Endometrial microvascular endothelial cells (primary cell): Measurements from ENCODE around the gene RUNX1. TPM values are rescaled to one million over a fixed set of nuclear protein-coding genes. Genes with fewer than 3 reads are reported as not detected.

Experiments
- in situ Hi-C: cut with HindIII; loops from 2 replicates; pipeline ENCODE4 v1.10.0; 2017; ENCODE audit warnings: low sequenced_read_pairs, low pct_unique_long_range_greater_than_20kb; ENCODE audit errors: inconsistent ontology term
- total RNA-seq: library from RNA; depleted of rRNA; stranded (reverse); fragments of >200 nt; gene quantifications from one replicate; pipeline ENCODE4 v1.2.3, GENCODE V29; 2015; ENCODE audit errors: inconsistent ontology term

RUNX1 gene
- total RNA-seq, 1 donor from 2014 or later: 14.5 TPM

DNA sequence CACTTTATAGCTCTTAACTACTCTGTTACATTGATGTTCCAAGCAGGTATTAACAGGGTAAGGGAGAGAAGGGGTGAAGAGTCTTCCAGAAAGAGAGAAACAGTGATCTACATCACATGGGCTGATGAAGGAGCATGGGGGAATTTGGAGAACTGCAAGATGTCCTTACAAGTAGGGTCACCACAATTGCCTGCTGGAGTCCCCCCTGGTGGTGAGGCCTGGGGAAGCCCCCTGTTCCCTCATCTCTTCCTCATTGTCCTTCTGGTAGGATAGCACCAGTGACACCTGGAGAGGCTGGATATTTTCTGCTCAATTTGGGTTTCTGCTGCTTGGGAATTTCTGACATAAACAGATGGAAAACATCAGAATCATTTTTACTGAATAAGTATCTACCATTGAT lies 126.6 kb downstream of the RUNX1 start:
- in situ Hi-C loops: no loop called here

DNA sequence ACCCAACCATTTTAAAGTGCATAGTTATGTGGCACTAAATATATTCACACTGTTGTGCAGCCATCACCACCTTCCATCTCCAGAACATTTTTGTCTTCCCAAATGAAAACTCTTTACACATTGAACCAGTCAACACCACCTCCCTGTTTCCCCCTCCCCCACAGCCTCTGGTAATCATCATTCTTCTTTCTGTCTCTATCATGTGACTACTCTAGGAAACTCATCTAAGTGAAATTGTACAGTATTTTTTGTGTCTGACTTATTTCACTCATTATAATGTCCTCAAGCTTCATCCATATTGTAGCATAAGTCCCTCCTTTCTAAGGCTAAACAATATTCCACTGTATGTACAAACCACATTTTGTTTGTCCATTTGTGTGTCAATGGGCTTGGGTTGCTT lies 128.0 kb downstream of the RUNX1 start:
- in situ Hi-C loops: no loop called here

DNA sequence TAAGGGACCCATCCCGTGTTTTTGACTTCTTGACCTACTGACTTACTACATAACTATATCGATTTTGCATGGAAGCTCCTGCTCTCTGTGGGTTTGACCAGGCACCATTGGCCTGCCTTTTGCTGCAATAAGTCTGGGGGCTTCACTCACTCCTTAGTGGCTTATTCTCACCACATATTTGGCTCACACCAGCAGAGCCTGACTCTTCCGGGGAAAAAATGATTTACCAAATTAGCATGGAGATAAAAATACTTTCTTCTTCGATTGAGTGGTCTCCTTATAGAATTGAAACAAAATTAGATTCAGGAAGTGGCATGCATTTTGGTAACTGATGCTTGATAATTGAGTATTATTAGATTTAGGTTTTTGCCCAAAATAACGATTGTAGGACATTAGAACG lies 129.7 kb downstream of the RUNX1 start:
- in situ Hi-C loops: no loop called here

DNA sequence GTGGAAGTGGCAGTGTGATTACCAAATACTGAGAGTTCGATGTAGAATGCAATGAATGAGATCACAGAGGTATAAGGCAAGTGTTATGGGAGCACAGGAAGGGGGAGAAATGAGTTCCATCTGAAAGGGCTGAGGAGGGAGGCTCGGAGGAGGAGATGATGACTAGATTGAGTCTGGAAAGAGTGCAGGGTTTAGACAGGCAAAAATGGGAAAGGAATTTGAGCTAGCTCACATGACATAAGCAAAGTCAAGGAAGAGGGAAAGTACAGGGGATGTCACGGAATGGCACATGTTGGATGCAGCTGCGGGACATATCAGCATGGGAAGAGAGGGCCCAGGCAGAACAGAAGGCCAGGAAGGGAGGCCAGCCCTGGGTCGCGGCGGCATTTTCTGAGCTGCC lies 132.7 kb downstream of the RUNX1 start:
- in situ Hi-C loops: no loop called here

DNA sequence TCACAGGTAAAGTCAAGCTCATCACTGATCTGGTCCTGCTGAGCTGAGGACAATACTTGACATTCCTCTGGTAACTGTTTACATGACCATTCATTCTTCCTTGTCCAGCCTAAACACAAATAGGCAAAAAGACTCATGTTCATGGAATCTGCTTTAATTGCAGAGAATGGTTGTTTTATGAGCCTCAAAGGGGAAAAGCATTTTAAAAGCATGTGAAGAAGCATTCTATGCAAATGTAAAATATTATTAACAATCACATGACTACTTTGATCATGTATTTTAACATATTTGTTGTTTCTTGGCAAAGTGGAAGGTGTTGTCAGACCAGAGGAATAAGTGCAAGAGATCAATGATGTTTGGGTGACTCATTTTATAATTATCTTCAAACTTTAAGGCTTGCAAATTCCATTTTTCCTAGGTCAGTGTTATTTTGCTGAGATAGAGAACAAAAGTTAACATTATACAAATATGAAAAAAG lies 133.7 kb downstream of the RUNX1 start:
- in situ Hi-C loops: no loop called here

DNA sequence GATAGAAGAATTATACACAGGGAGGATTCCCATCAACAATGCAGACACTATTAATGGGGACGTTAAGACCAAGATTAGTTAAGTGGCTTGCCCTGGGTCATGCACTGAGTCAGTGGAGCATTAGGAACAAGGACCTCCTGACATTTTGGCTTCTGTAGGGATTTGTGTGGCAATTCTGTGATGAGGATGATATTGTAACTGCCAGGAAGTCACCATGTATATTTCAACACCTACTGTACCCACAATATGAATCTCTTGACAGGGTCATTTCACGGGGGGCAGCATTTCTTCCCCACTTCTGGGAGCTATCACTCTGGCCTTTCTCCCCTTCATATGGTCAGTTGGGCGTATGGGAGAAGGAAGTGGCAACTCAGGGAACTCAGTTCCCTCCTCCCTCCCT lies 134.9 kb downstream of the RUNX1 start:
- in situ Hi-C loops: no loop called here

DNA sequence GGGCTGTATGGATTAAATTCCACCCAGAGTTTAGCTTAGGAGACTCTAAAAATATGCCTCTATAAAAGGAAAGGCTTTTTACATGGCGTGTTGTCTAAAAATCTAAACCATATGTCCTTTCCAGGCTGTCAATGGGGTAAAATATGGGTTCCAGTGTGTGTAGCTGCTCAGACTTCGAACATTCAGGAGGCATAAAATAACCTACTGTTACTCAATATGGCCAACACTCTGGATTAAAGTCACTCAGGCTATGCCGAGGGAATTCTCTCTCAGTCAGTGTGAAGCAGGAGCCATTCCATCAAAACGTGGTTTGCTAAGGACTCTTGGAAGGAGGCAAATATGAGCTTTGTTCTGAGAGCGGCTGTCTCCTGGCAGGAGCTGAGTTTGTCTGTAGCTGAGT lies 135.3 kb downstream of the RUNX1 start:
- in situ Hi-C loops: no loop called here

DNA sequence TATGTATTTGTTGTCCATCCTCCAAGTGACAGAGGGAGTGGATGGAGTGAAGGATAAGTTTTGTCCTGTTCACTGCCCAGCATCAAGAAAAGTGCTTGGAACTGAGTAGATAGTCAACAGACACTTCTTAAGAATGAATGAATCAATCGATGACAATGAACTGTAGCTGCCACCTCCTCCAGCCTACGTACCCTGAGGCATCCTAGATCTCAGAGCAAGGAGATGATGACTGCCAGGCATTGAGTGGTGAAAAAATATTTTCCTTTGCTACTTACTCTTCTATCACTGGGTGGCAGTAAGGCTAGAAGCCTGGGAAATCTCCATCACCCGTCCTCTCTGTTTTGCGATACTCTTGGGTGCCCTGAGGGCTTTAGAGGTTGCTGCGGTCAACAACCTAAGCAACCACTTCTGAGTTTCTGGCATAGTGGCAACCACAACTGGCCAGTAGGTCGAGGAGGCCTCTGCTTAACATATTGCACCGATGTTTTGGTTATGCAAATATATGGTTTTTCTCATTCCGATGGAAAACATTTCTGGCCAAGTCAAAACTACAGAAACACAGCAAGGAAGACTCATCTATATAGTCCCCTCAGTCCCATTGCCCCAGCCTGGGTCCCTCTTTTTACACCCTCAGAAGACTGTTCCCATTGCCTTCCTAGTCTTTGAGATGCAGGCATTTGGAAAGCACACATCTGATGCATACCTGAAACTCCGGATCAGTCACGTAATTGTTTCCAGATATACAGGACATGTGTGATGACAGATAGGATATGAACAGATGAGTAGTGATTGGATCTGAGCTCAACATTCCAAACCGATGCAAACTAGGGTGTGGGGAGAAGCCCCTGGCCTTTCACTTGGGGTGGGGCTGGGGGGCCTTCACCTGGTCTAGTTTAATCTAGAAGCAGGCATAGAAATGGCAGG lies 136.8 kb downstream of the RUNX1 start:
- in situ Hi-C loops: no loop called here

DNA sequence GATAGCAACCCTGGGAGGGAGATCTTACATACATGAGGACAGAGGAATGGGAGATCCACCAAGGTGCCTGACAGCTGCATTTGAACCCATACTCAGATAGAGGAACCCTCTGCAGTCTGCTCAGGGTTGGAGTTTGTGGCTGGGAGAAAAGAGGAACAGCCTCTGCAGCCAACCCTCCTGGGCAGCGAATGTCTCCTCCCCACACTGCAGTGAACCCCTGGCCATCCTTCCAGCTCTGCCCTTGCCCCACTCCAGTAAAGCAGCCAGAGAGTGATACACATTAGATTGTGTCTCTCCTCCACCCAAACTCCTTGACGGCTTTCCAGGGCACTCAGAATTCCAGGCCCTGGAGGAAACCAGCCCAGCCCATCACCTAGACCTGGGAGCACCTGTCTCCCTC lies 137.7 kb downstream of the RUNX1 start:
- in situ Hi-C loops: no loop called here

DNA sequence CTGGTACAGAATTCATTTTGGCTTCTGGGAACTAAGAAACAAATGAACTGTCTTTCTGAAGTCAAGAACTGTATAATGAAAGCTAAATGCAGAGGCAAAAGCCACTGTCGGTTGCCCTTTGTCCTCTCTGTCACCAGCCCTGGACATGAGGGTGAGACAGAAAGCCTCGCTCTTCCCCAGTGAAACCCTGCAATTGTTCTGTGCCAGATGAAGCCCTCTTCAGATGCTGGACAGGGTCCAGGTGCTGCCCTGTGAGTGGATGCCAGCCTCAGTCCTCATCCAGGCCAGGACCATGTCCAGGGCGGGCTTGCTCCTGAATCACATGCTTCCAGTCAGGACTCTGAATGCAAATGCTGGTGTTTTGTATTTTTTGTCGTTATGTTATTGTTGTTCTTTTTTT lies 138.7 kb downstream of the RUNX1 start:
- in situ Hi-C loops: no loop called here

DNA sequence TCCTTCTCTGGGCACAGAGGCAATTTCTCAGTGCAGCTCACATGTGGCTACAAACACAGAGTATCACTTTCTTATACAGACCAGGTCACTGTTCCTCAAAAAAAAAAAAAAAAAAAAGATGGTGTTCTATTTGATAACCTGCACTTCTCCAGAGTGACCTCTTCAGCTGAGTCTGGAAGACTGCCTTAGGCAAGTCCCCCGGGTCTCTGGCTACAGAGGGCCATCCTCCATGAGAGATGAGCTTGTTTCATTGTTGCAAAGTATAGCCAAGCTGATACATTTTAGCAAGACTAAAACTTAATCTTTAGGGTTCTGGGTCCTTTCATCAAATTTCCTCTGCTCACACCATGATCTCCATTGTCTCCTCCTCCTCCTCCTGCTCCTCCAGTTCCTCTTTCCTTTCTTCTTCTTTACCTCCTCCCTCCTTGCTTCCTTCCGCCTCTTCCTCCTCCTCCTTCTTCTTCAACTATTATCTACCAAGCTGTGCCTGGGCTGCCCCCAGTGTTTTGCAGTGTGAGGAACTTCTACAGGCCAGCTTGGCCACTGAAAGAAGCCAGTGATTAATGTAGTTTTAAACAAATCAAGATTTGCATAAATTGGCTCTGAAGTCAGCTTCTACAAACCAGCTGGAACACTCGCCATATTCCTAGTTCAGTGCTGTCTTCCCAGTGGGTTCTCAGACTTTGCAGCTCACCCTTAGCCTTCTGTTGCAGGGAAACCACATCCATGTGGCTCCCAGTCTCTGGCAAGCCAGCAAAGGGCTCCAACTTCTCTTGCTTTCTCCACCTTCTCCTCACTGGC lies 139.4 kb downstream of the RUNX1 start:
- in situ Hi-C loops: no loop called here

DNA sequence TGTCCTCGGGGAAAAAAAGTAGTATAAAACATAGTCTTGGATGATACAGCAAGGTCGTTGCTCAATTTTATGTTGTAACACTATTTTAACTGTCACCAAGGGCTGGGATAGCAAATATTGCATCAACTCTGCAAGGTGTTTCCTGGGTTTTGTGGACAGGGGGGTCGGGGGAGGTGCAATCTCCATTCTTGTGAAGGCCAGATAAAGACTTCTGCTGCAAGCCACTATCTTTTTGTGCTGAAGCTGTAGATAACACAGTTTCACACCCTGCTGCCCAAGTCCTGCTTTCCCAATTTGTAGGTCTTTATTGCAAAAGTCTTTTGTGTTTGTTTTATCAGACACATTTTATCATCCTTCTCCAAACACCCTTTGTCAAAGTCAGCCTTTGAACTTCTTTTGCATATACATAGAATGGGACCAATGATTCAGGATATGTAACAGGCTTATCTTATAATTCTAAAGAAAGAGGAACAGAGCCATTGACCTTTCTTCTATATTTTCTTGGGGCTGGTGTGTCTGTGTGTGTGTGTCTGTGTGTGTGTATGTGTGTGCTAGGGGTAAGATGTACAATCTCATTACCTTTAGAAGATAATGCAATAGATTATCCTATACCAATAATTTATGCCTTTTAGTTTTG lies 140.6 kb downstream of the RUNX1 start:
- in situ Hi-C loops: no loop called here

DNA sequence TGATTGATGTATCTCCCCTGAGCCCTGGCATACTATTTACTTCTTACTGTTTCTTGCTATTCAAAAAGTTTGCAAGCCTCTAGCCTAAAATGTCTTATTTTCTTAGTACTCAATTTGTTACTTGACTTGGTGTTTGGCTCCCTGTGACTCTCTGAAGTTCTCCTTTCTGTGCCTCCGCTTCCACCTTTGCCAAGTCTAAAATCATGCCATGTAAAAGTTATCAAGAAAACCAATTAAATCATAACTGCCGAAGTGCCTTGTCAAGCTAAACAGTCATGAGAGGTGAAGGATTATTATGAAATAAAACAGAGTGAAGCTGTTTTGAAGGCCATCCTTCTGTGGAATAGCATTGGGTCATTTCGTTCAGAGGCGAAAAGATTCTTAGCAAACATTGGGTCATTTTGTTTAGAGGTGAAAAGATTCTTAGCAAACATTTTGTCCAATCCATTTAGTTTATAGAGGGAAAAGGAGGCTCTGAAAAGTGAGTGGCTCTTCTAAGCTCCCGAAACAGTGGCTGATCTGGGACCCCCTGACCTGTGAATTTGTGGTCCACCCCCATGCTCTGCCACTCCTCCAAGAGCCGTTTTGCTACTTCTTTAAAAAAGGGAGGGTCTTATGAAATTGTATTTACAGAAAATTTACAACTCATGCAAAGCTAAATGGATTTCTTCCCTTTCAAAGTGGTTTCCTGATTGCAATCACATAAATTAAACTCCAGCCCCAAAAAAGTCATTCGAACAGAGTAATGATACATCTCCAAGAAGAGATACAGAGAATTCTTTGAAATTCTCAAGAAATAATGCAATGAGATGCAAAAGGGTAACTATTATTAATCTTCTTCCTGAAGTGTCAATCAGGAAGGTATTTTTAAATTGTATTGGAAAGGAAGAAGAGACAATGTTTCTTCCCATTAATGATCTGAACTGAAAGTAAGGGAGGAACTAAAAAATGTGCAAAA lies 141.4 kb downstream of the RUNX1 start:
- in situ Hi-C loops: no loop called here

DNA sequence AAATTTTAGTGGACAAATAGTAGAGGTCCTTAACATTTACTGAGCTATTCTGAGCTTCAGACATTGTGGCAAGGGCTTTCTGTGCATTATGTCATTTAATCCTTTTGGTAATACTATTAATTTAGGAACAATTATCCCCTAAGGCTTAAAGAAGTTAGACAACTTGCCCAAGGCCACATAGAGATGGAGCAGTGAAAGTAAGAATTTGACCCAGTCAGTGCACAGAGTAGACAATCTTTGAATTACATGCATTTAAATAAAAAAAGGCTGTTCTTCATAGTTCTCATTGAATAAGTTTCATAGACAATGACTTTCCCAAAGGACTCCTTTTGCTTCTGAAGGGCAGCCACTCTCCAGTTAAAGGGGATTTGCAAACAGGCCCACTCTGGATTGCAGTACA lies 142.7 kb downstream of the RUNX1 start:
- in situ Hi-C loops: no loop called here

DNA sequence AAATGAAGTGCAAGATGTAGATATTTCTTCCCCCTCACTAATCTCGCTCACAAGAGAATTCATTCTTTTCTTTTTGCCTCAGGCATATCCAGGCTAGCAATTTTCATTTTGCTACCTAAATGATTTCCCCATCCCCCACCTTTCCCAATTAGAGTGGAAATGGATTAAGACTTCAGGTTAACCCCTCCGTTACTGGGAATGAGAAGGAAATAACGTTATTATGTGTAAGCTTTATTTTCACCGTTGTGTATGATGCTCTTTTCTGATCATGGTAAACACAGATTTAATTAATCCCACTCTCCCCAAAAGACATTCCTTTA lies 143.9 kb downstream of the RUNX1 start:
- in situ Hi-C loops: no loop called here

DNA sequence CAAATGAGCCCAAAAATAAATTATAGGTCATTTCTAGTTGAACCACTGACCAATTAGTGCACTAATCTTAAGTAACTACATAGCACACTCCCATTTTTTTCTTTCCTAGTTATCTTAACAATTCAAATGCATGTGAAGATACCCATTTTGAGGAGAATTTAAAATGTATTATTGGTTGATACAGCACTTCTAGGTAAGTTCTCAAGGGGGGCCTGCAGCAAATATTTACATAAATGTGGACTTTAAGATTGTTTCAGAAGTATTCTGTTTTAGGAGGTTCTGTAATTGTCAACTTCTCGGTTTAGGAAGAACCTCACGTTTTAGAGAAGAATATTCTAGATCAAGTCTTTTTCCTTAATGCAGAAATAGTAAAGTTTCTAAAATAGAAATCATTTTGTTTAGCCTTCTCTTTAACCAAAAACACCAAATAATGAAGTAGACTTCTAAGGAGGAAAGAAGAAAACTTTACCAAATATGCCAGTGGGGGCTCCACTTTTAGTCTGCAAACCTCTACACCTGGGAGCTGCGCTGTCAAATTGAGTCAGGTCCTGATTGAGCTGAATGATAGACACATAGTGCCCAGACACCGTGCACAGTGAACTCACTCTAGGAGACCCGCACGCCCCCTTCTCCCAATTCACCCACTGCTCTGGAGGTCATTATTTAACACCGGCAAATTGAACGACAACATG lies 144.4 kb downstream of the RUNX1 start:
- in situ Hi-C loops: no loop called here

DNA sequence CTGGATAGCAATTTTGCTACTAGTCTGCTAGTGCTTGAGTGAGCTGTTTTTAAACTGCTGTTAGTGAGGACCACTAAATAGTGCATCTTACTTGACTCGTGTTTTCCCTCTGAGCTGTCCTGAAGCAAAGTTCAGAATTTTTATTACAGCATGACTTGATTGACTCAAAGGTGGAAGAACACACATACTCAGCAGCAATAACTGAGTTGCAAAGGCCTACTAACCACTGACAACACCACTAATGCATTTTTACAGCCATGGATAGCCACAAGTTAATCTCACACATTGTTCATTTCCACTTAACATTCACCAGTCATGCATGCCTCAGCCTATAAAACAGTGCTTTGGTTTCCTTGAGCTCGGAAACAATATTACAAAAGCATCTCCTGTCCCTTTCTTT lies 148.7 kb downstream of the RUNX1 start:
- in situ Hi-C loops: no loop called here

DNA sequence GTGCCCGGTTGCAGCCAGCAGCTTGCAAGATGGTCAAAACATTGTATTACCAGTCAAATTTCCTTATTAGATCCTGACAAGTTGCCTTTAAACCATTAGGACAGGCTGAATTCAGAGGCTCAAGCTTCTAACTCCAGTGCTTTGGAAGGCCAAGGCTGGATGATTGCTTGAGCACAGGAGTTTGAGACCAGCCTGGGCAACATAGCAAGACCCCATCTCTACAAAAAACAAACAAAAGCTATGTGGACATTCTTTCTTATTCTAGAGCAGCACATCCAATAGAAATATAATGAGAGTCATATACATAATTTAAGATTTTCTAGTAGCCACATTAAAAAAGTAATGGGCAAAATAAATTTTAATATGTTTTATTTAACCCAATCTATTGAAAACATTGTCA lies 149.3 kb downstream of the RUNX1 start:
- in situ Hi-C loops: no loop called here
